Immature natural killer cell (primary cell): ENCODE data around the gene PPP2R2D. TPM values are rescaled to one million over a fixed set of nuclear protein-coding genes. Genes with fewer than 3 reads are reported as not detected.
A peak's percentile ranks its signal among the peaks of the same experiment; 100 is the strongest.

Source experiments
- DNase-seq, 3 donors: peaks; one replicate each; pipeline ENCODE4 v3.0.0; 2022; ENCODE audit warnings: mixed read lengths in 1 of 3
- H3K27ac Mint-ChIP-seq, 6 donors: one replicate each; pipeline ENCODE4 v1.8.0; 2020; ENCODE audit warnings: mixed read lengths in 6 of 6, mild to moderate bottlenecking in 5 of 6, inconsistent platforms in 4 of 6, moderate library complexity in 3 of 6
- H3K27me3 Mint-ChIP-seq, 3 donors: one replicate each; pipeline ENCODE4 v1.8.0; 2020 to 2021; ENCODE audit warnings: low read depth in 3 of 3, mild to moderate bottlenecking in 3 of 3, mixed read lengths in 3 of 3, moderate library complexity in 3 of 3, inconsistent platforms in 1 of 3
- H3K36me3 Mint-ChIP-seq, 3 donors: one replicate each; pipeline ENCODE4 v1.8.0; 2020; ENCODE audit warnings: mixed read lengths in 3 of 3, inconsistent platforms in 2 of 3, mild to moderate bottlenecking in 2 of 3
- H3K4me1 Mint-ChIP-seq, 2 donors: one replicate each; pipeline ENCODE4 v1.8.0; 2020; ENCODE audit warnings: inconsistent platforms in 2 of 2, mild to moderate bottlenecking in 2 of 2, mixed read lengths in 2 of 2, moderate library complexity in 1 of 2
- H3K4me3 Mint-ChIP-seq, 5 donors: one replicate each; pipeline ENCODE4 v1.8.0; 2020; ENCODE audit warnings: mild to moderate bottlenecking in 5 of 5, mixed read lengths in 5 of 5, inconsistent platforms in 3 of 5, moderate library complexity in 3 of 5
- H3K9me3 Mint-ChIP-seq, 6 donors: one replicate each; pipeline ENCODE4 v1.8.0; 2020; ENCODE audit warnings: mild to moderate bottlenecking in 6 of 6, mixed read lengths in 6 of 6, inconsistent platforms in 4 of 6, moderate library complexity in 3 of 6
- polyA plus RNA-seq, 3 donors: library from polyadenylated mRNA; unstranded; fragments of 300-500 nt; fragmentation: Illumina TruSeq; gene quantifications; one replicate each; pipeline ENCODE4 v1.2.3, GENCODE V29; 2021

Gene PPP2R2D
- polyA plus RNA-seq, 3 donors from 2014 or later: 24.7 to 33.4 (median 30.6) TPM

DNA sequence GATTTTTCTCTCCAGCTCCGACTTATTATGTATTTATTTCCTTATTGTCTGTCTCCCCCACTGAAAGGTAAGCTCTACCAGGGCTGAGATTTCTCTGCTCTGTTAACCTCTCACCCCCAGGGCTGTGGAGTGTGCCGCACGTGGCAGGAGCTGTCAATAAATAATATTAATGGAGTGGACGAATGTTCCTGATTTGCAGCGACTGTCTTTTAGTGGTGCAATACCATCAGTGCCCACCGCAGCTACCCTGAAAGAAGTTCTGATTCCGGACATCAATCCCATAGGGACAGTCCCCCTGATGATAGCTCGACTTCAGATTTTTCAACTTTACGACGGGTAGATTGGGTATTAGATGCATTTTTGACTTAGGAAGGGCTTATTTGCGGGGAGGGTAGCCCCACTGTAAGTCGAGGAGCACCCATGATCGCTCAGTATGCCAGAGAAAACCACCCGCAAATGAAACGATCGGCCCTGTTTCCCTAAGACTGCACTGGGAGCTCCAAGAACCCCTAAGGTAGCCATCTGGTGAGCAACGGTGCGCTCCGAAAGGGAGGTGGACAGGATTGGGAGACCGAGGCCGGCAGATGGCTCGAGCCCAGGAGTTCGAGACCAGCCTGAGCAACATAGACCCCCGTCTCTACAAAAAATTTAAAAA lies 986 bp upstream of the PPP2R2D start:
- no peak for DNase-seq
- Mint-ChIP-seq H3K4me3 (peak overlapping the region; percentile 82 to 91 (median 87)), H3K27ac (peak overlapping the region; percentile 79 to 95 (median 90)), H3K9me3 (no peaks in the 10 kb centered on the region), H3K36me3 (no peaks in the 10 kb centered on the region), H3K4me1 (peaks cover 79 to 81% of the 10 kb centered on the region in 2 donors), H3K27me3 (peaks cover 16 to 25% (median 24%) of the 10 kb centered on the region in 3 donors)

DNA sequence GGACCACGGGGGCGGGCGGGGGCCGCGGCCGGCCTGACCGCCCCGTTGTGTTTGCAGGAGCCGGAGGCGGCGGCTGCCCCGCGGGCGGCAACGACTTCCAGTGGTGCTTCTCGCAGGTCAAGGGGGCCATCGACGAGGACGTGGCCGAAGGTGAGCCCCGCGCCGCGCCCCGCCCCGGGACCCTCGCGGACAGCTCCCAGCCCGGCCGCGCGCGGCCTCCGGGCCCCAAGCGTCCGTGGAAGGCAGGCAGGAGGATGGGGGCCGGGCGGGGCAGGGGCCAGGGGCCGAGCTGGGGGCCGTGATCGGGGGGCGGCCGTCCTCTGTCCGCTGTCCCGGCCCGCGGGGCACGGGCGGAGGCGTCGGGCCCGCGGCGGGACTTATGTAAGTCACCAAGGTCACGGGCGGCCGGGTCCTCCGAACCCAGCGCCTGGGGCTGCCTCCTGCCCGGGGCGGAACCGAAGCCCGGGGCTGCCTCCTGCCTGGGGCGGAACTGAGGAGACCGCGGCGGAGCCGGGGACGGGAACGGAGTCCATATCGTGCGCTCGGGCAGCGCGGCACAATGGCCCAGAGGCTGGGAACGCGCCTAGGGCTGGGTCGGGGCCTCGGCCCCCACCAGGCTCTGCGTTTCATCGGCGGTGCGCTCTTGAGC lies 497 bp downstream of the PPP2R2D start:
- peak; percentile 41 to 54 (median 53) for DNase-seq
- Mint-ChIP-seq H3K27ac (peak overlapping the region; percentile 91 to 97 (median 94)), H3K27me3 (peaks cover 13 to 25% (median 19%) of the 10 kb centered on the region in 3 donors), H3K9me3 (no peaks in the 10 kb centered on the region), H3K4me1 (peaks cover 79 to 81% of the 10 kb centered on the region in 2 donors), H3K36me3 (no peaks in the 10 kb centered on the region), H3K4me3 (peak overlapping the region; percentile 88 to 94 (median 88))

DNA sequence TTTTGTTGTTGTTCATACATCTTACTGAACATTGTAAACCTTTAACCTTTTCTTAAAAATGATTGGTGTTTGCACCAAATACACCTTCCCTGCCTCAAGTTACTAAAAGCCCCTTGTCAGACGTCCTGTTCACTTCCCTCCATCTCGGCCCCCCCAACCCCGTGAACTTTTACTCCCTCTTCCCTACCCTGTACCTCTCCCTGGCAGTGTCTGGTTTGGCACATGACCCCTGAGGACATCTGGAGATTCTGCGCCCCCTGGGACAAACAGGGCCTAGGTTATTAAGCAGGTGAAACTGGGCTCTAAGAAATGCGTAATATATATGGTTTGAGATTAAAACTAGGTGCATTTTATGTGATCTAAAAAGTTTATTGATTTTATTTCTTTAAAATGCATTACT lies 1.4 kb downstream of the PPP2R2D start:
- Mint-ChIP-seq H3K27ac (peak overlapping the region; percentile 91 to 97 (median 94)), H3K36me3 (no peaks in the 10 kb centered on the region), H3K27me3 (peaks cover 12 to 21% (median 17%) of the 10 kb centered on the region in 3 donors), H3K4me3 (peak overlapping the region; percentile 88 to 94 (median 88)), H3K4me1 (peaks cover 73 to 75% of the 10 kb centered on the region in 2 donors), H3K9me3 (no peaks in the 10 kb centered on the region)
- DNase-seq: no peak

DNA sequence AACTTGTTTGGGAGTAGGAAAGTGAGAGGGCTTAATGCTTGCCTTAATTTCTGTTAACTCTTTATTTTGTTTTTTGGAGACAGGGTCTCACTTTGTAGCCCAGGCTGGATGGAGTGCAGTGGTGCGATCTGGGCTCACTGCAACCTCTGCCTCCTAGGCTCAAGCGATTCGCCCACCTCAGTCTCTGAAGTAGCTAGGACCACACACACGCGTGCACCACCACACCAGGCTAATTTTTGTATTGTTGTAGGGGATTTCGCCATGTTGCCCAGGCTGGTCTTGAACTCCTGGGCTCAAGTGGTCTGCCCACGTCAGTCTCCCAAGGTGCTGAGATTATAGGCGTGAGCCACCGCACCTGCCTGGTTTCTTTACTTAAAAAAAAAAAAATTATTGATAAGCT lies 1.9 kb downstream of the PPP2R2D start:
- peak overlapping the region; percentile 91 to 97 (median 94) for H3K27ac Mint-ChIP-seq
- H3K9me3 Mint-ChIP-seq: no peaks in the 10 kb centered on the region
- no peak for DNase-seq
- H3K36me3 Mint-ChIP-seq: no peaks in the 10 kb centered on the region
- H3K4me3 Mint-ChIP-seq: peak overlapping the region; percentile 88 to 94 (median 88)
- H3K27me3 Mint-ChIP-seq: peaks cover 10 to 18% (median 14%) of the 10 kb centered on the region in 3 donors
- H3K4me1 Mint-ChIP-seq: peaks cover 69 to 70% of the 10 kb centered on the region in 2 donors

DNA sequence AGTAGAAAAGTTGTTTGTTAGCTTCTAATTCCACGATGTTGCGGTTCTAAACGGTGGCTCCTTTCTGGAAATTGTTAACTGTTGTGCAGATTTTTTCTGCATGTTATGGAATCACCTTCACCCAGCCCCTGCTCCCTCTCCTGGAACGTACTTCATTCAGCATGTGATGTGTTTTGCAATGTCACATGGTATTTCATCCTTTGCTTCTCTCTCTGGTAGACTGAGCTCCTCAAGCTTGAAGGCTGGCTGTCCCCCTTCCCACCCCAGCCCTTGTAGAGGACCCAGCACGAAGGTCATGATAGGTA lies 4.4 kb downstream of the PPP2R2D start:
- no peak for DNase-seq
- H3K27ac Mint-ChIP-seq: peak overlapping the region; percentile 84 to 98 (median 92)

DNA sequence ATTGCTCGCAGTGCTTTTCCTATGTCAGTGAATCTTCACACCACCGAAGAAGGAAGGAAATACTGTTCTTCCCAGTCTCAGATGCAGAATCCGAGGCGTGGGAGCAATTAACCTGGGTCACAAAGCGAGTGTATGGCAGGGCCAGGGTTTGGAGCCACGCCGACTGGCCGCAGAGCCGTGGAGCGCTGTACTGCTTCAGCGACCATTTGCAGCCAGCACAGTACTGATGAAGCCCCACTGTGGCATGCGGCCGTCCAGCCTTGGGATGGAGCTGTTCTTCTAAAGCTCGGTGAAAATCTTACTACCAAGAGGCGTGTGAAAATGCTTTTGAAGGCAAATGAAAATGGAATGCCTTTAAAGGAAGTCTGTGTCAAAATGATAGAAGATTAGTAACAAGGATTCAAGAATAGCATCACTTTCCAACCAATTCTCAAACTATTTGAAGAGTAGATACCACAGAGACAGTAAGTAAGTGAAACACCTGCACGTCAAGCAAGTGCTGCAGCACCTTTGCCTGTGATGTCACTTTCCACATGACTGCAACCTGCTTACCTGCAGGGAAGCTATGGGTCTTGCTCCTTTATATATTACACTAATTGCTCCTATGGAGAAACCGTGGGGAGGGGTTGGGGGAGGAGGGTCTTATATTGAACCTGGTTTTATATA lies 4.9 kb downstream of the PPP2R2D start:
- Mint-ChIP-seq H3K4me1 (peaks cover 63 to 75% of the 10 kb centered on the region in 2 donors), H3K4me3 (peak overlapping the region in 2 of 5 donors; percentile 43 to 44), H3K9me3 (no peaks in the 10 kb centered on the region), H3K27ac (peak overlapping the region; percentile 84 to 98 (median 92)), H3K27me3 (peaks cover 4 to 15% (median 10%) of the 10 kb centered on the region in 3 donors), H3K36me3 (no peaks in the 10 kb centered on the region)
- no peak for DNase-seq

More for the DNA sequence above, 4.4 kb downstream of the PPP2R2D start:
- H3K4me3 Mint-ChIP-seq: peak overlapping the region in 3 of 5 donors; percentile 43 to 82 (median 80)
- peaks cover 7 to 18% (median 13%) of the 10 kb centered on the region in 3 donors for H3K27me3 Mint-ChIP-seq
- H3K36me3 Mint-ChIP-seq: no peaks in the 10 kb centered on the region
- H3K9me3 Mint-ChIP-seq: no peaks in the 10 kb centered on the region
- peaks cover 59 to 70% of the 10 kb centered on the region in 2 donors for H3K4me1 Mint-ChIP-seq

DNA sequence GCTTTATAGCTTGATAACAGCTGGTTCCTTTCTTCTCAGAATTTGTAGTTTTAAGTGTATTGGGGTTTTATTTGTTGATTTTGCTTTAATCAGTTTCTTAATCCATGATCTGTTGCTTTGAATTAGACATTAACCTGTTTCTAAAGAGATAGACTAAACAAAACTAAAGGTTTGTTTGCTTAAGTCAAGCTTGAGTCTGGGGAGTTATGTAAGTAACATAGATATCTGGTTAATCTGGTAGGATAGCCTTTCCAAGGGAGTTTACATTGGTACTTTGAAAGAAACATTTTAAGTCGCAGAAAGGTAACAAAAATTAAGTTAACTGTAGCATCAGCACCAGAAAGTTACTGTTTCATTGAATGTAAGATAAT lies 5.4 kb downstream of the PPP2R2D start:
- Mint-ChIP-seq H3K4me3 (no peak overlapping the region), H3K36me3 (peaks cover 0 to under 1% (median 0%) of the 10 kb centered on the region in 3 donors), H3K27me3 (peaks cover 4 to 17% (median 10%) of the 10 kb centered on the region in 3 donors), H3K4me1 (peaks cover 64 to 80% of the 10 kb centered on the region in 2 donors), H3K27ac (peak overlapping the region in 4 of 6 donors; percentile 64 to 94 (median 82)), H3K9me3 (no peaks in the 10 kb centered on the region)
- DNase-seq: no peak

DNA sequence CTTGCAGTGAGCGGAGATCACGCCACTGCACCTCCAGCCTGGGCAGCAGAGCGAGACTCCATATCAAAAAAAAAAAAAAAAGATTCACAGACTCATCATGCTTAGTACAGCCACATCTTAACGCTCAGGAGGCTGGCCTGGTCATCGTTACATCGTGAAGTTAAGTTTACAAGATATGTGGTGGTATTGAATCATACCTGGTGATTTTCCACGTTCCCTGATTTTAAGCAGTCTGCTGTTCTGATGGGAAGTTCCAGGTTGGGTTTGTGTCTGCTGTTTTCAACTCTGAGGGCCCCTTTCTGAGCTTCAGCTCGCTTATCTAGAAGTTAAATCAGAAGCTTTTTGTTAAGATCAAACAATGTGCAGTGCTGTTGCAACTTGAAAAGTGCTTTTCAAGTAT lies 6.9 kb downstream of the PPP2R2D start:
- peaks cover 63 to 81% of the 10 kb centered on the region in 2 donors for H3K4me1 Mint-ChIP-seq
- H3K4me3 Mint-ChIP-seq: no peak overlapping the region
- no peaks in the 10 kb centered on the region for H3K9me3 Mint-ChIP-seq
- DNase-seq: no peak
- H3K27ac Mint-ChIP-seq: peak overlapping the region in 2 of 6 donors; percentile 13 to 31
- H3K27me3 Mint-ChIP-seq: peaks cover 0 to 10% (median 2%) of the 10 kb centered on the region in 3 donors
- H3K36me3 Mint-ChIP-seq: peaks cover 3 to 11% (median 6%) of the 10 kb centered on the region in 3 donors

DNA sequence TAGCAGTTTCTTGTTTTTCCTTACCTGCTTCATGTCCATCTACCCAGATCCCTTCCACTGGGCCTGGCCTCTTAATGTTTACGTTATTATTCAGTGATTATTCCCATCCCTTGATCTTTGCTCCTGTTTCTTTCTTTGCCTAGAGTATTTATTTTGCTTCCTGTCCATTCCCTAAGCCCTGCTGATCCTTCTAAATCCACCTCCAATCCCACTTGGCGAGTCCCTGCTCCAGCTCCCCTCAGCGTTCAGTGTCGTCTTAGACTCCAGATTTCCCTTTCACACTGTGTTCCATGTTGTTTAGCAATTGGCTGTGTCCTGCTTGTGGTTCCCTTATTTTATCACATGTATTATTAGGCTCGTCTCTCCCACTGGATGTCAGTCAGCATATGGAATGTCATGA lies 7.3 kb downstream of the PPP2R2D start:
- Mint-ChIP-seq H3K9me3 (no peaks in the 10 kb centered on the region), H3K27me3 (peaks cover 0 to 10% (median 2%) of the 10 kb centered on the region in 3 donors), H3K4me1 (peaks cover 60 to 82% of the 10 kb centered on the region in 2 donors), H3K36me3 (peaks cover 3 to 13% (median 7%) of the 10 kb centered on the region in 3 donors), H3K27ac (peak overlapping the region in 4 of 6 donors; percentile 10 to 60 (median 36)), H3K4me3 (no peak overlapping the region)
- no peak for DNase-seq

DNA sequence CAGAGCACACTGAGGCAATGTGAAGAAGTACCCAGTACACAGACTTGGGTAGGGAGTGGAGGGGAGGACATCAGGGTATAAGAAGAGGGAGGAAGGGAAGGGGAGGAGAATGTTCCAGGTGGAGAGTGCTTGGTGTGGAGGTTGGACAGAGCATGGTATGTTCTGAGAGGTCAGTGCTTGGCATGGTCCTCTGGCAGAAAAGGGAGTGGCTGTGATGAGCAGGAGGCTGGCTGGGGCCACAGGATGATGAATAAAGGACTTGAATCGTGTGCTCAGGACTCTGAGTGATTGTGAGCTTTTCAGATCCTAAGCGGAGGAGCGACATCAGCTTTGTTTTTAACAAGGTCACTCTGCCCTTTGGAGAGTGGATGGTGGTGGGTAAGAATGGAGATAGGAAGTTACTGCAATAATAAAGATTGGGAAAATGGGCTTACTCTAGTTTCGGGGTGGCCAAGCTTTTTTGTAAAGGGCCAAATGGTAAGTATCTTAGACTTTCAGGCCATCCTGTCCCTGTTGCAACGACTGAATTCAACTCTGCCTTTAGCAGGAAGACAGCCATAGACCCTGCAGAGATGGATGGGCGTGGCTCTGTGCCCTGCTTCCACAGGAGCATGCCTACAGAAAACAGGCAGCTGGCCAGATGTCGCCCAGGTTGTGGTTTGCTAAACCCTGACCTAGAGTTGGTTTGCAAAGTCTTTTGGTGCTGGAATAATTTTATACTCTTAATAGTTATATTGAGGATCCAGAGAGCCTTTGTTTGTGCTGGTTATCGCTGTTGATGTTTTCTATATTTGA lies 8.4 kb downstream of the PPP2R2D start:
- H3K4me1 Mint-ChIP-seq: peaks cover 62 to 82% of the 10 kb centered on the region in 2 donors
- peaks cover 0 to 6% (median 2%) of the 10 kb centered on the region in 3 donors for H3K27me3 Mint-ChIP-seq
- DNase-seq: no peak
- H3K36me3 Mint-ChIP-seq: peaks cover 3 to 23% (median 7%) of the 10 kb centered on the region in 3 donors
- no peak overlapping the region for H3K4me3 Mint-ChIP-seq
- H3K27ac Mint-ChIP-seq: peak overlapping the region in 4 of 6 donors; percentile 13 to 61 (median 21)
- no peaks in the 10 kb centered on the region for H3K9me3 Mint-ChIP-seq

DNA sequence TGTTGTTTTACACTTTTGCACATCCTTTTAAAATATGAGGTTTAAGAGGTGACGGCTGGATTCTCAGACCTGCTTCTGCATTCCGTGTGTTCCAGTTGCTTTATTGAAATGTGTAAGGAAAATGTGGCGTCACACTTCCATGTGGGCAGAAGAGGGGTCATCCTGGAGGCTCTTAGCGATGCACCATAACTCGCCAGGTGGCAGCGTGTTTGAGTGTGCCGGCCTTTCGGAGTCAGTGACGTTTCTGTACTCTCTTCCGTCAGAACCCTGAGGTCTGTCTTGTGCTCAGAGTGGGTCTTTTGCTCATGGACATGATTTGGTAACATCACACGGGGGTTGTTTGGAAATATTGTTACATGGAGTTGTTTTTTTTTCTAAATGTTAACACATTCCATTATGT lies 9.1 kb downstream of the PPP2R2D start:
- DNase-seq: no peak
- Mint-ChIP-seq H3K9me3 (no peaks in the 10 kb centered on the region), H3K4me1 (peaks cover 60 to 82% of the 10 kb centered on the region in 2 donors), H3K36me3 (peaks cover 3 to 23% (median 7%) of the 10 kb centered on the region in 3 donors), H3K27ac (no peak overlapping the region), H3K4me3 (no peak overlapping the region), H3K27me3 (peaks cover 0 to 4% (median 2%) of the 10 kb centered on the region in 3 donors)

DNA sequence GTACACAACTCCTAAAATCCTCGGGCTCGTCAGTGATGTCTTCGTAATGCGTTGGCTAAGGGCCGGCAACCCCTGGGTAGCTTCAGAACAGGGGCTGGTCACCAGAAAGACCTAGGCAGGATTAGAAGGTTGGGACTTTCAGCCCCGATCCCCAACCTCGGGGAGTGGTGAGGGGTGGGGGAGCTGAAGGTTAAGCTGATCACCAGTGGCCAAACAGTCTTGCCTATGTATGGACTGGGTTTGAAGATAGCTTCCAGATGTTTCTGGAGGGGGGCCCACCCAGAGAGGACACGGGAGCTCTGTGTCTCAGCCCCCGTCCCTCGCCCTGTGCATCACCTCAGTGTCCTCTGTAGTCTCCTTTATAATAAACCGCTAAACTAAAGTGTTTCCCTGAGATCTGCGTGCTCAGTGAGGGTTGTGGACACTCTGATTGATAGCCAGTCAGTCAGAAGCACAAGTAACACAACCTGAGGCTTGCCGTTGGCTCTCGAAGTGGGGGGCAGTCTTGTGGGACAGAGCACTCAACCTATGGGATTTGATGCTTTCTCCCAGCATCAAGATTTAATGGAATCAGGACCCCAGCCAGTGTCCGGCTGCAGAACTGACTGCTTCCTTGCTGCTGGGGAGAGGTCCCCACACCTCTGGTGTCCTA lies 10.0 kb downstream of the PPP2R2D start:
- no peak overlapping the region for H3K4me3 Mint-ChIP-seq
- peaks cover 2 to 4% (median 2%) of the 10 kb centered on the region in 3 donors for H3K27me3 Mint-ChIP-seq
- no peaks in the 10 kb centered on the region for H3K9me3 Mint-ChIP-seq
- peak overlapping the region in 2 of 6 donors; percentile 19 to 62 for H3K27ac Mint-ChIP-seq
- H3K36me3 Mint-ChIP-seq: peaks cover 3 to 23% (median 7%) of the 10 kb centered on the region in 3 donors
- peaks cover 57 to 80% of the 10 kb centered on the region in 2 donors for H3K4me1 Mint-ChIP-seq
- DNase-seq: no peak

DNA sequence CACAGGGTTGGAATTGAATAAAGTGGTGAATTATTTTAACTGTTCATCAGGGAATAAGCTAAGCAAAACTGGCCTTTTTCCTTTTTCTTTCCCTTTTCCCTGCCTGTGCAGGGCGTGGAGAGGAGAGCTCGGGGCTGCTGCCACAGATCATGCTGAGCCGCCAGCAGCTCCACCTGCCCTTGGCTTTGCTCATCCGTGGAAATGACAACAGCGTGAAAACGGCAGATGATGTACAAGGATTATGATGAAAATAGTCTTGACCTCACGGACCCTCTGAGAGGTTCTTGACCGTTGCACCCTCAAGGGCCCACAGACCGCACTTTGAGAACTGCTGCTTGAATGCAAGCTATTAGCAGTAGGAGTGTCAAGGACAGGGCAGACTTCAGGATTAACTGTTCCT lies 10.6 kb downstream of the PPP2R2D start:
- H3K27me3 Mint-ChIP-seq: peaks cover 2 to 4% (median 2%) of the 10 kb centered on the region in 3 donors
- DNase-seq: no peak
- H3K4me1 Mint-ChIP-seq: peaks cover 51 to 80% of the 10 kb centered on the region in 2 donors
- no peak overlapping the region for H3K4me3 Mint-ChIP-seq
- no peaks in the 10 kb centered on the region for H3K9me3 Mint-ChIP-seq
- H3K27ac Mint-ChIP-seq: peak overlapping the region in 2 of 6 donors; percentile 22 to 62
- peaks cover 3 to 23% (median 7%) of the 10 kb centered on the region in 3 donors for H3K36me3 Mint-ChIP-seq
